H1 (cell line): Measurements from ENCODE around the gene SLC22A15.

Experiments
- BCL11A ChIP-seq, 2 experiments: IDR thresholded peaks; one replicate each; pipeline ENCODE4 v1.6.1; 2011; ENCODE audit warnings: low read depth in 2 of 2, low read length in 2 of 2, mild to moderate bottlenecking in 2 of 2
- CEBPB ChIP-seq: IDR thresholded peaks from 2 replicates; pipeline ENCODE4 v1.6.1; 2012; ENCODE audit warnings: low read depth, low read length
- CHD1 ChIP-seq: IDR thresholded peaks from 2 replicates; pipeline ENCODE4 v1.6.1; 2012; ENCODE audit warnings: low read depth, low read length, improper control_type of control experiment
- EP300 ChIP-seq, 2 experiments: IDR thresholded peaks; 1 replicate in 1 of 2; 2 replicates in 1 of 2; pipeline ENCODE4 v1.6.1; 2011 to 2012; ENCODE audit warnings: low read depth in 2 of 2, low read length in 2 of 2, mild to moderate bottlenecking in 2 of 2, borderline replicate concordance in 1 of 2, inconsistent platforms in 1 of 2, moderate library complexity in 1 of 2
- EZH2 ChIP-seq: fragments of 200-600 bp; sonication (generic); IDR thresholded peaks from 2 replicates; pipeline ENCODE4 v1.7.1; 2012; ENCODE audit warnings: low read depth, mild to moderate bottlenecking, moderate library complexity, low read length, inconsistent platforms; ENCODE audit not compliant: severe bottlenecking
- KDM1A ChIP-seq: fragments of 200-600, 300-600 bp; sonication (generic); IDR thresholded peaks from 2 replicates; pipeline ENCODE4 v1.7.1; 2016; ENCODE audit warnings: mild to moderate bottlenecking, low read length, borderline replicate concordance
- POLR2A ChIP-seq, 2 experiments: IDR thresholded peaks; 1 replicate in 1 of 2; 2 replicates in 1 of 2; pipeline ENCODE4 v1.6.1; 2011; ENCODE audit warnings: low read depth in 2 of 2, low read length in 2 of 2, mild to moderate bottlenecking in 2 of 2; ENCODE audit errors: control extremely low read depth in 1 of 2
- TCF12 ChIP-seq: IDR thresholded peaks from 2 replicates; pipeline ENCODE4 v1.6.1; 2011; ENCODE audit warnings: low read depth, mild to moderate bottlenecking, low read length
- TEAD4 ChIP-seq: IDR thresholded peaks from 2 replicates; pipeline ENCODE4 v1.6.1; 2012; ENCODE audit warnings: low read depth, low read length, inconsistent platforms, mixed read lengths
- TF ChIP-seq, protein P1 (sequence below), 3 experiments: IDR thresholded peaks; 1 replicate in 2 of 3; 2 replicates in 1 of 3; pipeline versions ENCODE4 v1.5.1 to v1.6.1; 2011; ENCODE audit warnings: low read length in 3 of 3, mild to moderate bottlenecking in 3 of 3, inconsistent platforms in 2 of 3, low read depth in 1 of 3, moderate library complexity in 1 of 3; ENCODE audit not compliant: insufficient read depth in 1 of 3; ENCODE audit errors: control extremely low read depth in 1 of 3
- TF ChIP-seq, protein P2 (sequence below): IDR thresholded peaks from 2 replicates; pipeline ENCODE4 v1.6.1; 2012; ENCODE audit warnings: inconsistent platforms

GRCh38 chr1:115987623-115988022, 11.3 kb downstream of the SLC22A15 start:
- TF ChIP-seq CEBPB (no peak), CHD1 (no peak), TEAD4 (no peak), KDM1A (no peak), EZH2 (no peak), TCF12 (no peak), EP300 (IDR thresholded peaks at IDR 0.05; ENCODE audit: borderline replicate concordance in 1 of 2, low read depth in 2 of 2, low read length in 2 of 2) (no peak), POLR2A (IDR thresholded peaks at IDR 0.05; ENCODE audit: control extremely low read depth in 1 of 2, low read depth in 2 of 2, low read length in 2 of 2) (no peak), BCL11A (IDR thresholded peaks at IDR 0.05; ENCODE audit: low read depth in 2 of 2, low read length in 2 of 2) (no peak)
- TF ChIP-seq, protein P1, sequence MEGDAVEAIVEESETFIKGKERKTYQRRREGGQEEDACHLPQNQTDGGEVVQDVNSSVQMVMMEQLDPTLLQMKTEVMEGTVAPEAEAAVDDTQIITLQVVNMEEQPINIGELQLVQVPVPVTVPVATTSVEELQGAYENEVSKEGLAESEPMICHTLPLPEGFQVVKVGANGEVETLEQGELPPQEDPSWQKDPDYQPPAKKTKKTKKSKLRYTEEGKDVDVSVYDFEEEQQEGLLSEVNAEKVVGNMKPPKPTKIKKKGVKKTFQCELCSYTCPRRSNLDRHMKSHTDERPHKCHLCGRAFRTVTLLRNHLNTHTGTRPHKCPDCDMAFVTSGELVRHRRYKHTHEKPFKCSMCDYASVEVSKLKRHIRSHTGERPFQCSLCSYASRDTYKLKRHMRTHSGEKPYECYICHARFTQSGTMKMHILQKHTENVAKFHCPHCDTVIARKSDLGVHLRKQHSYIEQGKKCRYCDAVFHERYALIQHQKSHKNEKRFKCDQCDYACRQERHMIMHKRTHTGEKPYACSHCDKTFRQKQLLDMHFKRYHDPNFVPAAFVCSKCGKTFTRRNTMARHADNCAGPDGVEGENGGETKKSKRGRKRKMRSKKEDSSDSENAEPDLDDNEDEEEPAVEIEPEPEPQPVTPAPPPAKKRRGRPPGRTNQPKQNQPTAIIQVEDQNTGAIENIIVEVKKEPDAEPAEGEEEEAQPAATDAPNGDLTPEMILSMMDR (IDR thresholded peaks at IDR 0.05; ENCODE audit: control extremely low read depth in 1 of 3, insufficient read depth in 1 of 3, low read depth in 1 of 3, low read length in 3 of 3) = no peak
- TF ChIP-seq, protein P2, sequence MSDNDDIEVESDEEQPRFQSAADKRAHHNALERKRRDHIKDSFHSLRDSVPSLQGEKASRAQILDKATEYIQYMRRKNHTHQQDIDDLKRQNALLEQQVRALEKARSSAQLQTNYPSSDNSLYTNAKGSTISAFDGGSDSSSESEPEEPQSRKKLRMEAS = no peak
